ENCODE measurements around the gene EN2.

EN2 gene

GRCh38 chr7:155458111-155458877, at the start of gene EN2:
Gene EN2, plus strand, starts transcription at chr7:155458129. Its CDS starts 249 bp downstream, at chr7:155458378.
- no peak for DNase-seq (ENCODE audit: low read depth)
- no peak within 1 kb of the TSS for H3K4me3 ChIP-seq (ENCODE audit: low read depth, low read length)
- TF ChIP-seq CTCF (IDR thresholded peaks at IDR 0.05; ENCODE audit: low read depth, low read length, missing control alignments): no peak

- H3K4me3 ChIP-seq (ENCODE audit: low read depth, low read length): no peak overlapping the region
- no peak for TF ChIP-seq CTCF (IDR thresholded peaks at IDR 0.05; ENCODE audit: low read depth, low read length, missing control alignments)
- DNase-seq (ENCODE audit: low read depth): no peak
Observed at GRCh38 chr7:155408651-155409586, 49.0 kb upstream of the EN2 start.

- DNase-seq (ENCODE audit: low read depth): no peak
- TF ChIP-seq CTCF (IDR thresholded peaks at IDR 0.05; ENCODE audit: low read depth, low read length, missing control alignments): no peak
- no peak overlapping the region for H3K4me3 ChIP-seq (ENCODE audit: low read depth, low read length)
Observed at GRCh38 chr7:155409980-155410379, 47.9 kb upstream of the EN2 start.

- no peak overlapping the region for H3K4me3 ChIP-seq (ENCODE audit: low read depth, low read length)
- TF ChIP-seq CTCF (IDR thresholded peaks at IDR 0.05; ENCODE audit: low read depth, low read length, missing control alignments): no peak
- DNase-seq (ENCODE audit: low read depth): no peak
Observed at GRCh38 chr7:155410431-155410830, 47.5 kb upstream of the EN2 start.

GRCh38 chr7:155411718-155412415, 46.1 kb upstream of the EN2 start:
- no peak overlapping the region for H3K4me3 ChIP-seq (ENCODE audit: low read depth, low read length)
- no peak for TF ChIP-seq CTCF (IDR thresholded peaks at IDR 0.05; ENCODE audit: low read depth, low read length, missing control alignments)
- no peak for DNase-seq (ENCODE audit: low read depth)

GRCh38 chr7:155412416-155413253, 45.3 kb upstream of the EN2 start:
- peak; percentile 86 for TF ChIP-seq CTCF (IDR thresholded peaks at IDR 0.05; ENCODE audit: low read depth, low read length, missing control alignments)
- DNase-seq (ENCODE audit: low read depth): peak; percentile 8
- no peak overlapping the region for H3K4me3 ChIP-seq (ENCODE audit: low read depth, low read length)

All from GM12864 (cell line).